Liver (tissue), 9 donors: Measurements from ENCODE around the gene LEKR1. TPM values are rescaled to one million over a fixed set of nuclear protein-coding genes. Genes with fewer than 3 reads are reported as not detected.

ENCODE experiments used
- DNase-seq: peaks from one replicate; pipeline ENCODE4 v3.0.0-alpha.2; 2017; ENCODE audit warnings: low spot score
- H3K27ac ChIP-seq, 2 donors: one replicate each; pipeline ENCODE4 v1.7.0; 2013; ENCODE audit warnings: inconsistent platforms in 2 of 2, low read length in 2 of 2, control low read depth in 1 of 2, low read depth in 1 of 2, mild to moderate bottlenecking in 1 of 2
- H3K27me3 ChIP-seq, 4 donors: one replicate each; pipeline versions ENCODE4 v1.6.1 to v1.7.0; 2013; ENCODE audit warnings: low read length in 3 of 4, inconsistent platforms in 1 of 4, mild to moderate bottlenecking in 1 of 4, moderate library complexity in 1 of 4; ENCODE audit not compliant: control insufficient read depth in 4 of 4, insufficient read depth in 4 of 4
- H3K36me3 ChIP-seq, 4 donors: one replicate each; pipeline versions ENCODE4 v1.6.1 to v1.7.0; 2013; ENCODE audit warnings: low read length in 3 of 4, mild to moderate bottlenecking in 3 of 4, low read depth in 1 of 4, moderate library complexity in 1 of 4; ENCODE audit not compliant: control insufficient read depth in 4 of 4, insufficient read depth in 3 of 4
- H3K4me1 ChIP-seq, 4 donors: one replicate each; pipeline versions ENCODE4 v1.6.1 to v1.7.0; 2013; ENCODE audit warnings: low read length in 3 of 4, mild to moderate bottlenecking in 3 of 4, moderate library complexity in 1 of 4; ENCODE audit not compliant: control insufficient read depth in 4 of 4, insufficient read depth in 4 of 4
- H3K4me3 ChIP-seq, 3 donors: one replicate each; pipeline versions ENCODE4 v1.6.1 to v1.7.0; 2013; ENCODE audit warnings: low read length in 3 of 3, control low read depth in 1 of 3, low read depth in 1 of 3, mild to moderate bottlenecking in 1 of 3
- H3K9ac ChIP-seq, 2 donors: one replicate each; pipeline ENCODE4 v1.7.0; 2013; ENCODE audit warnings: low read length in 2 of 2, mild to moderate bottlenecking in 2 of 2, moderate library complexity in 2 of 2, control low read depth in 1 of 2, low read depth in 1 of 2
- H3K9me3 ChIP-seq, 4 donors: one replicate each; pipeline versions ENCODE4 v1.6.1 to v1.7.0; 2013; ENCODE audit warnings: low read length in 3 of 4; ENCODE audit not compliant: control insufficient read depth in 4 of 4
- ATF3 ChIP-seq: IDR thresholded peaks from 2 replicates; pipeline ENCODE4 v1.6.1; 2016; ENCODE audit warnings: antibody characterized with exemption
- CTCF ChIP-seq: fragments of 150-350 bp; IDR thresholded peaks from 2 replicates; pipeline ENCODE4 v1.5.1; 2017; ENCODE audit warnings: improper control_type of control experiment, low read depth, low read length; ENCODE audit not compliant: missing input control
- EGR1 ChIP-seq, 2 donors: IDR thresholded peaks; 2 replicates each; pipeline ENCODE4 v1.6.1; 2016 to 2018; ENCODE audit warnings: antibody characterized with exemption in 2 of 2, low read depth in 2 of 2
- FOXA1 ChIP-seq: IDR thresholded peaks from 2 replicates; pipeline ENCODE4 v1.6.1; 2016; ENCODE audit warnings: antibody characterized with exemption
- GABPA ChIP-seq, 2 donors: IDR thresholded peaks in 1 of 2; conservative IDR thresholded peaks in 1 of 2; 2 replicates each; pipeline ENCODE4 v1.6.1; 2016; ENCODE audit warnings: antibody characterized with exemption in 2 of 2, mild to moderate bottlenecking in 1 of 2, moderate library complexity in 1 of 2
- HNF4A ChIP-seq, 2 donors: conservative IDR thresholded peaks; 2 replicates each; pipeline ENCODE4 v1.6.1; 2016; ENCODE audit warnings: antibody characterized with exemption in 2 of 2, mild to moderate bottlenecking in 2 of 2
- HNF4G ChIP-seq: IDR thresholded peaks from 2 replicates; pipeline ENCODE4 v1.6.1; 2016; ENCODE audit warnings: antibody characterized with exemption
- MAX ChIP-seq: IDR thresholded peaks from 2 replicates; pipeline ENCODE4 v1.6.1; 2016; ENCODE audit warnings: antibody characterized with exemption
- REST ChIP-seq: IDR thresholded peaks from 2 replicates; pipeline ENCODE4 v1.6.1; 2016; ENCODE audit warnings: antibody characterized with exemption, mild to moderate bottlenecking
- RXRA ChIP-seq, 2 donors: IDR thresholded peaks; 2 replicates each; pipeline ENCODE4 v1.6.1; 2017 to 2018; ENCODE audit warnings: antibody characterized with exemption in 2 of 2, mild to moderate bottlenecking in 1 of 2
- TAF1 ChIP-seq: conservative IDR thresholded peaks from 2 replicates; pipeline ENCODE4 v1.6.1; 2016; ENCODE audit warnings: antibody characterized with exemption, mild to moderate bottlenecking
- YY1 ChIP-seq: IDR thresholded peaks from 2 replicates; pipeline ENCODE4 v1.6.1; 2016; ENCODE audit warnings: antibody characterized with exemption, mild to moderate bottlenecking
- ZBTB33 ChIP-seq: IDR thresholded peaks from 2 replicates; pipeline ENCODE4 v1.6.1; 2016; ENCODE audit warnings: antibody characterized with exemption
- WGBS: extraction: QIAGEN DNeasy Blood & Tissue Kit; methylation state at CpG from one replicate; pipeline ENCODE4 v1.1.7; 2013; 5-methylcytosine and 5-hydroxymethylcytosine counted together
- polyA plus RNA-seq, 2 donors: library from polyadenylated mRNA; stranded (reverse) in 1 of 2; unstranded in 1 of 2; fragments of 200-250 nt in 1 of 2; fragments of >200 nt in 1 of 2; fragmentation: Nextera tagmentation in 1 of 2; extraction: Ambion mirVana in 1 of 2; gene quantifications; one replicate each; pipeline versions ENCODE4 v1.2.1 to v1.2.3, GENCODE V29; 2013 to 2015
- total RNA-seq, 2 donors: library from RNA; depleted of rRNA; stranded (reverse); fragments of >200 nt; gene quantifications; one replicate each; pipeline ENCODE4 v1.2.3, GENCODE V29; 2014
- donor health status: healthy.
- donor health status: healthy.
- donor health status: healthy.
- donor health status: healthy.
- donor health status: healthy.

LEKR1 gene
- total and polyA plus RNA-seq, 4 donors: 0.19 to 0.72 (median 0.44) TPM

- Histone ChIP-seq H3K9me3 (no peaks in the 10 kb centered on the region), H3K4me3 (no peak overlapping the region), H3K27ac (no peak overlapping the region), H3K4me1 (peaks cover 0 to 7% (median 3%) of the 10 kb centered on the region in 4 donors), H3K36me3 (no peaks in the 10 kb centered on the region), H3K9ac (no peak overlapping the region), H3K27me3 (no peaks in the 10 kb centered on the region)
- no peak for TF ChIP-seq REST
- no peak for TF ChIP-seq YY1
- no peak for TF ChIP-seq GABPA (IDR thresholded peaks at IDR 0.05 in 1 of 2, conservative IDR thresholded peaks at IDR 0.05 in 1 of 2)
- TF ChIP-seq MAX: no peak
- TF ChIP-seq TAF1: no peak
- TF ChIP-seq EGR1 (IDR thresholded peaks at IDR 0.05; ENCODE audit: low read depth in 2 of 2): no peak
- TF ChIP-seq HNF4G: no peak
- TF ChIP-seq RXRA (IDR thresholded peaks at IDR 0.05): no peak
- TF ChIP-seq ZBTB33: no peak
- TF ChIP-seq FOXA1: no peak
- WGBS: 87% methylated on average over 3 of the region's 3 CpGs
- DNase-seq: no peak
These were observed 7.3 kb upstream of the LEKR1 start for GRCh38 chr3:156818890-156819289.

- H3K4me3 ChIP-seq: no peak overlapping the region
- no peak overlapping the region for H3K9ac ChIP-seq
- H3K9me3 ChIP-seq: no peaks in the 10 kb centered on the region
- peaks cover 0 to 7% (median 3%) of the 10 kb centered on the region in 4 donors for H3K4me1 ChIP-seq
- 75% methylated on average over 6 of the region's 6 CpGs for WGBS
- H3K27ac ChIP-seq: no peak overlapping the region
- TF ChIP-seq HNF4A (conservative IDR thresholded peaks at IDR 0.05) (no peak), HNF4G (no peak), RXRA (IDR thresholded peaks at IDR 0.05) (no peak), CTCF (no peak), ATF3 (no peak), YY1 (no peak)
- no peaks in the 10 kb centered on the region for H3K27me3 ChIP-seq
- H3K36me3 ChIP-seq: no peaks in the 10 kb centered on the region
- DNase-seq: no peak
These were observed 6.1 kb upstream of the LEKR1 start for GRCh38 chr3:156819842-156820691.
